Activated CD4-positive, CD25-positive, alpha-beta regulatory T cell treated with anti-CD3 and anti-CD28 coated beads, Interleukin-2, amount 50 U/mL, for 16 hours (primary cell): ENCODE data around the gene AFF2.

Experiments
- DNase-seq: peaks from one replicate; pipeline ENCODE4 v3.0.0-alpha.2; 2020; ENCODE audit warnings: low read depth, low spot score

AFF2 gene

DNA sequence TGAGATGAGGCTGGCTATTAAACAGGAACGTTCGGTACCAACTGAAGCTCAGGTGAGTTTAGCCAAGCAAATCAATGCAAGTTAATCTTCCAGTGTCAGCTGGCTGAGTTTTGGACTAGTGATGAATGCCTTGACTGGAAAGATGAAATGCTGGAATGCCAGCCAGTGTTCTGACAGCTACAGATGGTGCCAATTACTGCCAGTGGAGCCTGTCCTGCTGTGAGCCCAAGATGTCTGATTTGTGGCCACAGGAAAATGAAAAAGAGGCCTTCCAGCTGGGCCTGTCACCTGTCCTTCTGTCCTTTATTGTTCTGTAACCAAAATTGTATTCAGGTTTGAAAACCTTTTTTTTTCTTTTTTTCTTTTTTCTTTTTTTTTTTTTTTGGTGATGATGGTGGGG lies 223.1 kb downstream of the AFF2 start:
- no peak for DNase-seq

DNA sequence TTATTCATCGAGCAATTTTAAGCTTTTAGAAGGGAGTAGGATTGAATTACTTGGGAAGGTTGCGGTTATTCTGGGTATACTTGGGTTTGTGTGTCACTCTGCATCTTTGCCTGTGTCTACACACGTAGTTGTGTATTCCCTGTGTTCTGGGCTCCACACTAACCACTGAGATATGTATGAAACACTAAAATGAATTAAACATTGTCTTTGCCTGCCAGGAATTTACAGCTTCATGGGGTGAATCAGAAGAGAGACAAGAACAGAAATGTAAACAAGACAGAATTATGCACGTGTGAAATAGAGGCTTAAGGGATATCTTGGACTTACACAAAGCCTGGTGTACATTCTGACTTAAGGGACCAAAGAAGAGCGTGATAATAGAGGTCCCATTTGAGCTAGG lies 228.5 kb downstream of the AFF2 start:
- DNase-seq: no peak

GRCh38 chrX:148732743-148733142 lies 232.3 kb downstream of the AFF2 start:
- no peak for DNase-seq

- no peak for DNase-seq
These were observed 241.0 kb downstream of the AFF2 start for GRCh38 chrX:148741441-148741840.

- DNase-seq: no peak
These were observed 254.7 kb downstream of the AFF2 start for GRCh38 chrX:148755111-148755510.

DNA sequence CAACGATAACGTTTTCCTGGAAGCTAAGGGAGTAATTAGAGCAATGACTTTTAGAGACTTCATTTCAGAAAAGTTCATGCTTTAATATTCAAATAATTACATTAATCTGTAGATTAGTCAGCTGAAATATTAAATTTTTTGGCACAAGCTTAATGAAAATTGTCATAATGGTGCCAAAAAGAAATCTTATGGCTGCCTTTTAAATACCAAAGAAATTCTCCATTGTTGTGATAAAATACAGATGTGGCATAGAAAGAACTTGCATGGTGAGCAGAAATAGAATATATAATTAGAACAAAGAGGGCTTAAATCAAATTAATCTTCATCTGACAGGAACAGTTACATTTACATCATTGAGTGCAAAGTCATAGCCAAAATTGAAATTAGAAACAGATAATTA lies 263.5 kb downstream of the AFF2 start:
- DNase-seq: no peak

DNA sequence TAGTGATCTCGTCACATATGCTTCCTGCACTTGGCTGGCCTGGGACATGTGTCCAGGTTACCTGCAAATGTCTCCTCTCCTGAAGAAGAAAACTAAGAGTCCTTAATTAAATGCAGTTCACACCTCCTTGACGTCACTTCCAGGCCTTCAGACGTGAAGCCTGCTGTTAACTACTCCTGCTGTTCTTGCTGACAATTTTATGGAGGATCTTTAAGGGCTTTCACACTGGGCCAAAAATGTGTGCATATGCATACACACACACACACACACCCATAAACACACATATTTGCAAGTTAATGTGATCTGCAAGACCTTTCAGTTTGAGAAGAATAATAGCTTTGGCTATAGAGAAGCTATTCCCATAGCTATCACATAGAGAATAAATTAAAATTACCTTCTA lies 267.9 kb downstream of the AFF2 start:
- no peak for DNase-seq

- no peak for DNase-seq
These were observed 271.0 kb downstream of the AFF2 start for GRCh38 chrX:148771440-148771839.

- no peak for DNase-seq
These were observed 273.9 kb downstream of the AFF2 start for GRCh38 chrX:148774276-148774675.

- DNase-seq: no peak
These were observed 283.7 kb downstream of the AFF2 start for GRCh38 chrX:148784137-148784536.

DNA sequence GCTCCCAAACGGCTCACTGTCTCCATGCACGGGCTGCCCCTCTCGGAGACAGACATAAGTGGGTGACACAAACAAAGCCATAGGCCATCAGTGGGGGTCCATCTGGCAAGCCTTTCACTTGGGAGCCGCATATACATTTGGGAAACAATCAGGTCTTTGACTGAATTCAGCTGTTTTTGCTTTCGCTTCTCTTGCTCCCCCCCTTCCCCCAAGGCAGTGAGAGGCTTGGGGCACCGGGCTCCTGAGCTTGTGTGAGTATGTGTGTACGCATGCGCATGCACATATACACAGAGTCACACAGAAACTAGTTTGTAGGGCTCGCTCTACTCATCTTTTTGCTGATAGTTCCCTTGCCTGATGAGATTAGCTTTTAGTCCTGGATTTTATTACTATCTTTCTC lies 284.4 kb downstream of the AFF2 start:
- DNase-seq: no peak

DNA sequence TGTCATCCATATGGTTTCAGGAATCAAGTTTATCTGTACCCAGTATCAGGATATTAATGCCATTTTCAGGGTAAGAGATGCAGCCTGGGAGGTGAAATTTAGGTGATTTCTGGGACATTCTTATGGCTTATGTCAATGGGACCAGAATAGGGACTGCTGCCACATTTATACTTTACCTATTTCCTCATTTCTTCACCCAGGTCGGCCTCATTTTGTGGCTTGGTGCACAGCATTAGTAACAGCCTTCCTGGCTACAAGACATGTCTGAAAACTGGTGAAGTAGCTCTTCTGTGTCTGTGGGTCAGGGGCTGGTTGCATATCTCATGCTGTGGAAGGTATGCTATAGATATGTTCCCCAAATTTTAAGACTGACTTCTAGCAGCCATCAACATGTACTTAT lies 284.8 kb downstream of the AFF2 start:
- DNase-seq: no peak

DNA sequence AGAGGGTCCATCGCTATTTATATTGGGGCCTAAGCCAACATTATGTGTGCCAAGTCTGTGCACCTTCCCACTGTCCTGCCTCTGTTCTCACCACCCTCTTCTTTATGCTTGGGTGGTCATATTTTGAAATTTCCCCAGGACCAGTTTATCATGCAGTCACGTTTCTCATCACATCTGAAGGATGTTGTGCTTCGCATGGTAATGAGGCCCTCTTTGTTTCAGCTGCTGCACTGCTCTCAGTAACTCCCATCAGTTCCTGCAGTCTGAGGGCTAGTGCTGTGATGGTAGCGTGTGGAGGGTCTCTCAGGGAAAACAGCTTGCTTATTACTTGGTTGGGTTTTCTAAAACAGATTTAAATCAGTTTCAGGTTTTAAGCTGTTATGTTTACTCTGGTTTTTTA lies 288.0 kb downstream of the AFF2 start:
- DNase-seq: no peak

- no peak for DNase-seq
These were observed 293.9 kb downstream of the AFF2 start for GRCh38 chrX:148794350-148794749.

DNA sequence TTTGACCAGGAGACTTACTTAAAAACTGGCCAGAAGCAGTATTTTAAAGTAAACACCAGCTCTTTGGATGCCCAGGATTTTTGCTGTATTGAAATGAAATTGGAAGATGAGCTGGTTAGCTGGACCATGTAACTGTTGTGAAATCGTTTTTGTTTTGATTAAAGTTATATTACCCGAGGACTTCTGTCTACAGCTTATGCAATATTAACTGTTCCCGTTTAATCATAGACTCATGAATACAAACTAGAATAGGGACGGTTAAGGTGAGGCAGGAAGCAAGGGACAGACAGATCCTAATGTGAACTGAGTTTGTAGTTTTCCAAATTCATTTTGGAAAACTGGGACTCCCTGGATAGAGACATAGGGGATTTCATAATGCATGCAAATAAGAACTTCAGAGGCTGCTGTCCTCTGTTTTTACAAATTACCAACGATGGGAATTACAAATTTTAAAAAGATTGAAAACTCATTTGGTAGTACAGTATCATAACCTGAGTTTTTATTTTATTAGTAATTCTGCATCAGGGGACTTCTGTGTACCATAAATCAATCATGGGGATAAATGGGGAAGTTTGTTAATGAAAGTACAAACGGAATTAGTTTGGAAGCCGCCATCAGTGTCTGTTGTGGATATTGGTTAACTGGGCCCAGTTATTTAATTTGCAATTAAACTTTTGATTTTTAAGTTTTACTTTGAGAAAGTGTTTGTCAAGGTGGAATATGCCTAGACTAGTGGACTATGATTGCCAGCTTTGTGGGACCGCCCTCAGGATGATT lies 304.4 kb downstream of the AFF2 start:
- DNase-seq: no peak

DNA sequence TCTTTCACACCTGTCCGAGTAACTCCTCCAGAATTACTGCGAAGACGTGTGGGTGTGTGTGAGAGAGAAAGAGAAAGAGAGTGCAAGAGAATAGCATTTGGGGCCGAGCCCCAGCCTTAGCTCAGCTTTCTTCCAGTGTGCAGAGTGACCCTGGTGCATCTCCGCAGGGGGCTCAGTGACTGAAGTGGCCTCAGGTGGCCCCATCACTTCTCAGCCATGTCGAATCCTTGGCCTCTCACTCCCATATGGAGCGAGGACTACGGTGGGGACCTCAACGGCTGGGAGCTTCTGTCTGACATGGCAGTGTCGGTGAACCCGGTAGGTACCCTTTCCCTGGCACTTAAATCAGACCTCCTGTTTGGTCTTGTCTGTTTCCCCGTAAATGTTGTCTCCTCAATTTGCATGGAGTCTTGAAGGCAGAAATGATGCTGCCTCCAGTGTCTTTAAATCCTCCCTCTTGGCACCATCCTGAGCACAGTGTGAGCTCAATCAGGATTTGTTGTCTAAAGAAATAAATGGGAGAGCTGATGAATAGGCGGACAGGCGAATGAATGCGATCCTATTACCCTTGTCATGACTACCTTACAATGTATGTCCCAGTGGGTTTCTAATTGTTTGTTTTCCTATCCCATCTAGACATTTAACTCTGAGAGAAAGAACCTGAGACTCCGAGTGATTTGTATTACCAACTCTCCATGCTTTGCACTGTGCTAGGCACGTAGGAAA lies 305.9 kb downstream of the AFF2 start:
- no peak for DNase-seq

DNA sequence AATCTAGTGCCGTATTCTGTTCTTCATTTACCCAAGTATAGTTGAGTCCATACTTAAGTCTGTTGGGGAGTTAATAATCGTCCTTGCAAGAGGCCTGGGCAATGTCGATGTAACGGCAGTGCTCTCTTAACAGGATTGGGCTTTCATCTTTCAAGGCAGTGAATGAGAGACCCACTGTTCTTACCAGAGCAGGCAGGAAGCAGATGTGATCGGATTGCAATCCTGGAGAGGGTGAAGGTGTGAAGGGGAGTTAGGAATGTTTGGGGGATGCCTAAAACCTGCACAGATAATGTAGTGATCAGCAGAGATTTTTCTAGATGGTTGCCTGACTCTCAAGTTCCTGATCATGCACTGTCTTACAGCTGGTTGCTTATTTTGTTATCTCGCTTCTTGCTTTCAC lies 308.4 kb downstream of the AFF2 start:
- DNase-seq: no peak

DNA sequence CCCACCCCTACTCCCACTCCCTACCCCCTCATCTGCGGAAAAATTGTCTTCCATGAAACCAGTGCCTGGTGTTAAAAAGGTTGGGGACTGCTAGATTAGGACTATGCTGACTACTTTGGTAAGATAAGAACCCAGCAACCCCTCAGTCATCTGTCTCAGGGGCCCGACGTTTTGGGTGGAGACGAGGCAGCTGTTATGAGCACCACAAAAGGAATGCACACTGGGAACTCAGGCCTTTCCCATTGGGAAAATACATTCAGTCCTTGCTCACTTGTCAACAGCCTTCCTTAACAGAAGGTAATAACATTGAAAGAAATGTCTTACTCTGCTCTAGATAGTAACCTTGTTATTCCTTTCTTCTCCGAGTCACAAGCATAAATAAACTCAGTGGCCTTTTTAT lies 310.8 kb downstream of the AFF2 start:
- DNase-seq: no peak

- DNase-seq: no peak
These were observed 313.0 kb downstream of the AFF2 start for GRCh38 chrX:148813422-148813821.

DNA sequence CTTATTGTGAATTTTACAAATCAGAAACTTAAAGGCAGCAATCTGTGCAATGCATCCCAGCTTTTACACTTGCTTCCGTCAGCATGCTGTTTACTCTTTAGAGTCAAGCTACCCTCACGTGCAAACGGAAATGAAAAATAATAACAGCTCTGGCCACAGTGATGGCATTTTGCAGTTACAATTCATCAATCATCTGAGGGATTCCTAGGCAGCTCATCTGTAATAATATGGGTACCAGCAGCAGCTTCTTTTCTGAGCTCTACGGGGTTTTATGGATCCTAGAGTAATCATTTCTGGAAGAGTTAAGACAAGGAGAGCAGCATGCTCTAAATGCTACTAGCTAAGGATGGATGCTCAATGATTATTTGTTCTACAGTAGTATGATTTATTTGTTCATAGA lies 313.6 kb downstream of the AFF2 start:
- no peak for DNase-seq

DNA sequence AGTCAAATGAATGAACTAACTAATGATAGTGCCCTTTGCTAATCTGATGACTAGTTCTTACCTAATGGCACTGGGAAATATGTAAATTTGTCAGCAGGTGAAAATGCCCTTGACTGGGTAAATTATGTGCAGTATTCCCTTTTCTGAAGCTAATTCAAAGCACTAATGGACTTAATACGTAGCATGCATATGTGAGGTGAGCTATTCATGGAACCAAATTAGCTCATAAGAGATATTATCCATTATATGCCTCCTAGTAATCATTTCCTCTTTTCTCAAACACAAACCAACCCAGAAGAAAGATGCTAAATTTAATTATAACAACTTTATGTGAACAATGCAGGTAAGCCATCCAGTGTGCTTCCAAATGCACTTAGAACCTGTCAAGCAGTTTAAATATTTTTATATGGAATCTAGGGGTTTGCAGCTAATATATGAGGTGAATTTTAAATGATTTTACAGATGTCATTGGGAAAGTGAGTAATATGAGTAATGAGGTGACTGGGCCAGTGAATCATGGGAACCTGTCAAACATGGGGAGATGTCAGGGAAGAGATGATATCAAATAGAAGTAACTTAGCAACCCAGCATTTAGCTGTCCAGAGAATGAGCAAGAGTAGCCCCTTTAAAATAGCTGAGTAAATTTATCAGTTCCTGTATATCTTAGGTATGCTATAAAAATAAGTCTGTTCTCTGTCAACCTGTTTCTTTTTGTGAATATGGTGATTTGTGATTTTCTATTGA lies 315.0 kb downstream of the AFF2 start:
- no peak for DNase-seq

GRCh38 chrX:148823986-148824385 lies 323.6 kb downstream of the AFF2 start:
- no peak for DNase-seq

DNA sequence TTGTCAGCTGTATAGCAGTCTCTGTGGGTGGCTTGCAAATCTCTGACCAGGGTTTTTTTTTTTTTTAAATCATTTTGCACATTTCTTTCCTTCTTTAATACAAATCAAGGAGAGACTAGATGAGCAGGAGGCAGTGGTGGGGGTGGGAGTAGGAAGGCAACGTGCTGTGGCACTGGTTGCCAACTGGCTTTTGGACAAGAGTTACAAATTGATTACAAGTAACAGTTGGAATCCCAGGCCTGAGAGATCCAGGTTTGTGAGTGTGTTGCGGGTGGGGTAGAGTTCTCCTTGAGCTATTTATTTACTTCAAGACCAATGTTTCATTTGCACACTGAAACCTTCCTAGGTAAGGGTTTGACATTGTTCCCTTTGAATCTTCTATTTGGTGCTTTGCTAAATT lies 325.3 kb downstream of the AFF2 start:
- no peak for DNase-seq
